Spinal cord (tissue), 10 donors: ENCODE results near the gene SCIN. TPM values are rescaled to one million over a fixed set of nuclear protein-coding genes. Genes with fewer than 3 reads are reported as not detected.

Experiments used
- DNase-seq, 6 donors: peaks; one replicate each; pipeline versions ENCODE4 v3.0.0 to v3.0.0-alpha.2; 2013 to 2015; ENCODE audit warnings: low spot score in 6 of 6, low read depth in 4 of 6
- H3K27ac ChIP-seq: one replicate; pipeline ENCODE4 v1.5.1; 2013; ENCODE audit warnings: low read depth, low read length, control low read depth
- H3K27me3 ChIP-seq: one replicate; pipeline ENCODE4 v1.6.1; 2013; ENCODE audit warnings: low read length; ENCODE audit not compliant: control insufficient read depth, insufficient read depth
- H3K36me3 ChIP-seq: one replicate; pipeline ENCODE4 v1.6.1; 2013; ENCODE audit warnings: low read length; ENCODE audit not compliant: control insufficient read depth, insufficient read depth
- H3K4me1 ChIP-seq: one replicate; pipeline ENCODE4 v1.6.1; 2013; ENCODE audit warnings: low read length; ENCODE audit not compliant: control insufficient read depth, insufficient read depth
- H3K4me3 ChIP-seq: one replicate; pipeline ENCODE4 v1.5.1; 2013; ENCODE audit warnings: low read depth, low read length, control low read depth
- H3K9me3 ChIP-seq: one replicate; pipeline ENCODE4 v1.6.1; 2013; ENCODE audit warnings: low read length; ENCODE audit not compliant: control insufficient read depth, insufficient read depth
- WGBS: methylation state at CpG from one replicate; pipeline ENCODE4 v1.1.5; 2013; ENCODE audit warnings: missing lambda C conversion rate; ENCODE audit not compliant: insufficient coverage; 5-methylcytosine and 5-hydroxymethylcytosine counted together
- polyA plus RNA-seq, 2 donors: library from polyadenylated mRNA; unstranded; fragments of 120-200 nt; gene quantifications; one replicate each; pipeline ENCODE4 v1.2.1, GENCODE V29; 2013; ENCODE audit not compliant: insufficient read length in 2 of 2
- total RNA-seq, 2 donors: library from RNA; depleted of rRNA in 1 of 2; stranded (reverse); fragments of 120-200 nt in 1 of 2; fragments of >200 nt in 1 of 2; gene quantifications; one replicate each; pipeline versions ENCODE4 v1.2.3 to v1.2.4, GENCODE V29; 2013 to 2014
- donor health status: healthy.

SCIN gene
- total and polyA plus RNA-seq, 4 donors: 7.5 to 17.0 (median 8.4) TPM

- Histone ChIP-seq H3K9me3 (no peaks in the 10 kb centered on the region), H3K4me3 (no peak overlapping the region), H3K27ac (no peak overlapping the region), H3K4me1 (peaks cover 2% of the 10 kb centered on the region), H3K27me3 (peaks cover 3% of the 10 kb centered on the region), H3K36me3 (no peaks in the 10 kb centered on the region)
- no peak for DNase-seq
- 100% methylated on average over 1 of the region's 4 CpGs for whole genome bisulfite sequencing
Measured at GRCh38 chr7:12564996-12565764, 5.3 kb upstream of the SCIN start.

GRCh38 chr7:12565873-12566272, 4.6 kb upstream of the SCIN start:
- H3K4me3 ChIP-seq: no peak overlapping the region
- no peaks in the 10 kb centered on the region for H3K36me3 ChIP-seq
- WGBS: 100% methylated on average over 1 of the region's 2 CpGs
- peaks cover 10% of the 10 kb centered on the region for H3K27me3 ChIP-seq
- no peaks in the 10 kb centered on the region for H3K9me3 ChIP-seq
- no peak for DNase-seq
- H3K4me1 ChIP-seq: peaks cover 9% of the 10 kb centered on the region
- H3K27ac ChIP-seq: no peak overlapping the region

DNA sequence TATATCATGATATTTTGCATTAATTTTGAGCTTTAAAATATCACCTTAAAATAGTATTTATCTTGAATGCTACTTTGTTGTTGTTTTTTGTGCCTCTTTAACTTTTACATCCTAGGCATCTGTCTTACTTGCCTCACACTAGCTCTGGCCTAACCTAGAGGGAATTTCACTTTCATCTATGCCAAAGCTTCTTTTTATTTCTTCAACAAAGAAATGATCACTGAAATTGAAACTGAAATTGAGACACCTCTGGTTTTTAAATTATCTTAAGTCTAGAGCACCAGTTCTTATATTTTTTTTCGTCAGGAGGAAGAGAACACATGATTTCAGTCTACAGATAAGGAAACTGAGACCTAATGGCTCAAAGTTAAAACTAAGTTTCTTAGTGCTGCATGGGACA, 3.5 kb upstream of the SCIN start:
- no peaks in the 10 kb centered on the region for H3K36me3 ChIP-seq
- H3K4me3 ChIP-seq: no peak overlapping the region
- DNase-seq: no peak
- H3K27ac ChIP-seq: no peak overlapping the region
- H3K27me3 ChIP-seq: peaks cover 21% of the 10 kb centered on the region
- H3K4me1 ChIP-seq: peaks cover 13% of the 10 kb centered on the region
- no peaks in the 10 kb centered on the region for H3K9me3 ChIP-seq
- no CpG with 5 or more reads among the region's 1 CpG for WGBS

GRCh38 chr7:12569673-12570072, 847 bp upstream of the SCIN start:
- WGBS: 59% methylated on average over 4 of the region's 5 CpGs
- Histone ChIP-seq H3K27me3 (peaks cover 24% of the 10 kb centered on the region), H3K4me3 (no peak overlapping the region), H3K9me3 (no peaks in the 10 kb centered on the region), H3K4me1 (peaks cover 13% of the 10 kb centered on the region), H3K27ac (no peak overlapping the region), H3K36me3 (no peaks in the 10 kb centered on the region)
- DNase-seq: peak in 1 of 6 donors; percentile 25

GRCh38 chr7:12570168-12570533, 369 bp upstream of the SCIN start:
- WGBS: 5% methylated on average over 6 of the region's 10 CpGs
- peak in 1 of 6 donors; percentile 55 for DNase-seq
- peak overlapping the region; percentile 49 for H3K4me3 ChIP-seq
- no peak overlapping the region for H3K27ac ChIP-seq
- H3K9me3 ChIP-seq: no peaks in the 10 kb centered on the region
- no peaks in the 10 kb centered on the region for H3K36me3 ChIP-seq
- peaks cover 13% of the 10 kb centered on the region for H3K4me1 ChIP-seq
- H3K27me3 ChIP-seq: peaks cover 24% of the 10 kb centered on the region

DNA sequence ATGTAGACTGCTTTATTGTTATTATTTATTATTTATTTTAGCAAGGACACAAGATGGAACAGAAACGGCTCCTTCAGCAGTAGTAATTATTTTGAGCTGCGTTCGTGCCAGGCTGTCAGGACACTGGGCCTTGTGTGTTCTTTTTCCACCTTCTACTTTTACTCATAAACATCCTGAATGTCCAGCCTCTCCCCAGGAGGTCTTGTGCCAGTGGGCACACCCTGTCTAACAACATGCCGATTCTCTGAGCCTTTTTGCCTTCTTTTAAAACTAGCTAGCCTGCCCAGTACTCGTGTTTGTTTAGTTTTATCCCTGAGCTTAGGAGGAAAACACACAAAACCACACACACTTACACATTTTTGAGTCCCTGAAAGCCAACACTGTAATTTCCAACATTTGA, 1.2 kb downstream of the SCIN start:
- no peak for DNase-seq
- peaks cover 13% of the 10 kb centered on the region for H3K4me1 ChIP-seq
- no peaks in the 10 kb centered on the region for H3K36me3 ChIP-seq
- 59% methylated on average over 3 of the region's 5 CpGs for WGBS
- H3K27me3 ChIP-seq: peaks cover 24% of the 10 kb centered on the region
- no peak overlapping the region for H3K27ac ChIP-seq
- no peak overlapping the region for H3K4me3 ChIP-seq
- H3K9me3 ChIP-seq: no peaks in the 10 kb centered on the region

GRCh38 chr7:12572941-12573575, 2.5 kb downstream of the SCIN start:
- Histone ChIP-seq H3K36me3 (no peaks in the 10 kb centered on the region), H3K4me1 (peaks cover 13% of the 10 kb centered on the region), H3K4me3 (no peak overlapping the region), H3K9me3 (no peaks in the 10 kb centered on the region), H3K27ac (no peak overlapping the region), H3K27me3 (peaks cover 24% of the 10 kb centered on the region)
- WGBS: 75% methylated on average over 1 of the region's 2 CpGs
- no peak for DNase-seq

GRCh38 chr7:12573885-12574284, 3.4 kb downstream of the SCIN start:
- Histone ChIP-seq H3K27ac (no peak overlapping the region), H3K36me3 (no peaks in the 10 kb centered on the region), H3K4me3 (no peak overlapping the region), H3K9me3 (no peaks in the 10 kb centered on the region), H3K27me3 (peaks cover 24% of the 10 kb centered on the region), H3K4me1 (peaks cover 13% of the 10 kb centered on the region)
- no peak for DNase-seq
- WGBS: no CpG with 5 or more reads among the region's 1 CpG

DNA sequence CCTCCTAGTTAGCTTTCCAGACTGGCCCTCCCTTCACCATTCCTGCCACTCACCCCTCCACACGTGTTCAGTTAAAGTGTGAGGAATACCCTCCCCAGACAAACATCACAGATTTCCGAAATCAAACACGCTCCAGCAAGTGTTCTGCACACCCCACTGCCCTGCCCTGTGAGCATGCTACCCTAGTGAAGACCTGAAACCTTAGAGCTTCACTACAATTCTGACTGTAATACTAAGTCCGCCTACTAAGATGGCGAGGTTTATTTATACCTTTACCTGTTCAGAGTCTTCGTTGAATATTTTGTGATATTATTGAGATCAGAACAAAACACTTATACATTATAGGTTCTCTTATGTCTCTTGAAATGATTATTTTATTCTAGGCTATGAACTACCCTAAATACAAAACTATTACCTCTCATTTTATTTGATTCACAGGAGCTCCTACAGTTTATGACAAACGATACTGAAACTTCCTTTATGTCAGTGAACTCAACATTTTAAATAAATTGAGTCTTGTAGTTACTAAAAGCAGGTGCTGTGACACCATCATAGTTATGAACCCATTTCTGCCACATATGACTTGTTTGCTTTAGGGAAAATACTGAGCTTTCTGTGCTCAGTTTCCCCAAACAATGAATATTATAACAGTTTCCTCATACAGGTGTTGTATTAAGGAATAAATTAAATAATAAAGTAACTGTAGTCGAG, 8.6 kb downstream of the SCIN start:
- WGBS: 100% methylated on average over 1 of the region's 8 CpGs
- no peaks in the 10 kb centered on the region for H3K9me3 ChIP-seq
- no peak for DNase-seq
- H3K27me3 ChIP-seq: no peaks in the 10 kb centered on the region
- no peak overlapping the region for H3K4me3 ChIP-seq
- H3K27ac ChIP-seq: no peak overlapping the region
- H3K36me3 ChIP-seq: no peaks in the 10 kb centered on the region
- no peaks in the 10 kb centered on the region for H3K4me1 ChIP-seq
